GM19099 (cell line): Measurements from ENCODE around the gene SGSH.

Experiments used
- POLR2A ChIP-seq: IDR thresholded peaks from 3 replicates; pipeline ENCODE4 v1.6.1; 2011; ENCODE audit warnings: low read depth; ENCODE audit not compliant: insufficient read length; ENCODE audit errors: extremely low read depth

The SGSH gene

DNA sequence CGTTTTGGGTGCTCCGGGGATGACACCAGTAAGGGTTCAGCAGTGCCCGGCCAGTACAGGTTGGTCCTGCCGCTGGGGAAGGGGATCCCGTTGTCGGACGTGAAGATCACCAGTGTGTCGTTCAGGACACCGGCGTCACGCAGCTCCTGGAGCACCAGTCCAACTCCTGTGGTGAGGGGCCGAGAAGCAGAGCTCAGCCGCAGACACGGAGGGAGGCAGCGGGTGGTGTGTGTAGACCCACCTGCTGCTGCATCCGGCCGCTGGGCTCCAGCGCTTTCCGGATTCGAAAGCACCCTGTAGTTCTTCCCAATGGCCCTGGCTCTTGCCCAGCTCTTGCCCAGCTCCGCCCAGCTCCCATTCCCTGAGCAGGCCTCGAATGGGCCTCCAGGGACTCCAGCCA, 8.0 kb downstream of the SGSH start:
- no peak for TF ChIP-seq POLR2A

DNA sequence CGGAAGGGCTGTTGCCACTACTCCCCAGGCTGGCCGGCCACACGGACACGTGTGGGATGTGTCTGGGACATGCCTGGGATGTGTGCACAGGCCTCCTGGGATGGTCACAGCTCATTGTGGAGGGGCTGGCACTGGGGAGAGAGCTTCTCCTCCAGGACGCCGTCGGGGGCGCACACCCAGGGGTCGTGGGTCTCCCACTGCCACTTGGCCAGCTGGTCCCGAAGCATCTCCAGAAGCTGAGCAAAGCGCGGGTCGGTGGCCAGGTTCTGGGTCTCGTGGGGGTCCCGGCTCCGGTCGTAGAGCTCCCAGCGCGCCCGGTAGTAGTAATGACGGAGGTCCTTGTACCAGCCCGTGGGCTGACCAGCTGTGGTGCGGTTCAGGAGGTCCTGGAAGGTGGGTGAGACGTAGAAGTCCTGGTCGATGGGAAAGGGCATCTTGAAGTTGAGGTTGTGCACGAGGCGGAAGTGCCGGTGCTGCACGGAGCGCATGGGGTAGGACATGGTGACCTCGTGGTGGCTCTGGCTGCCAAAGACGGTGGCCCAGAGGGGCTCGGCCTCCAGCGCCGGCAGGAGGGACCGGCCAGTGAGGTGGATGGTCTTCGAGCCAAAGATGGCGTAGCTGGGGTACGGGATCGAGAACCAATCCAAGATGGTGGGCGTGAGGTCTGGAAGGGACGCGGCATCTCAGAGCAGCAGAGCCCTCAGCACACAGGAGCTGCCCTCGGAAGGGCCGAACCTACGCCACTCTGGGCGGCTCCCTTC, 9.6 kb downstream of the SGSH start:
- TF ChIP-seq POLR2A, result no peak

DNA sequence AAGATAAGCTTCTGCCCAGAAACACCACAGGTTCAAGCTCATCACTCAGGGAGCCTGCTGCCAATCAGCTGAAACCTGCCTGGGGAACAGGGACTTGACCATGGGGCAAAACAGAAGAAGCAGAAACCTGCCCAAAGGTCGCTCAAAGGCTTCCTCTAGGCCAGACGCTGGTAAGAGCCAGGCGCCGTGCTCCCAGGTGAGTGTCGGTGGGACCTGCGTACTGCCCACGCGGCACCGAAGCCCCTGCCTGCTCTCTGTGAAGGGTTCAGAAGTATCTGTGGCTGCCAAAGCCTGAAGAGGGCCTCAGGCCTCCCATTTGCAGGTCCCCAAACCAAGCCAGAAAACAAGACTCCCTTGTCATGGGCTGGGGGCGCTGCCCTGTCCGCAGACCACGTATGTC, 10.4 kb downstream of the SGSH start:
- TF ChIP-seq POLR2A, result no peak

DNA sequence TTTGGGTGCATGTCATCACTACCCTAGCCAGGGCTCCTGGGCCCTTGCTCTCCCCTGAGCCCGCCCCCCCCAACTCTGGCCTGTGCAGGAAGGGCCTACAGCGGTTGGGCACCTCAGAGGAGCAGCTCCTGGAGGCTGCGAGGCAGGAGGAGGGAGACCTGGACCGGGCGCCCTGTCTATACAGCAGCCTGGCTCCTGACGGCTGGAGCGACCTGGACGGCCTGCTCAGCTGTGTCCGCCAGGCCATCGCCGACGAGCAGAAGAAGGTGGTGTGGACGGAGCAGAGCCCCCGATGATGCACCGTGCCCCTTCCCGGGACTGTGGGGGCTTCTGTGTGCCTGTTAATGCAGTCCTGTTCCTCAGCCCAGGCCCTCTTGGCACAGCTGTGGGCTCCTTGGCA, 12.1 kb downstream of the SGSH start:
- no peak for TF ChIP-seq POLR2A

DNA sequence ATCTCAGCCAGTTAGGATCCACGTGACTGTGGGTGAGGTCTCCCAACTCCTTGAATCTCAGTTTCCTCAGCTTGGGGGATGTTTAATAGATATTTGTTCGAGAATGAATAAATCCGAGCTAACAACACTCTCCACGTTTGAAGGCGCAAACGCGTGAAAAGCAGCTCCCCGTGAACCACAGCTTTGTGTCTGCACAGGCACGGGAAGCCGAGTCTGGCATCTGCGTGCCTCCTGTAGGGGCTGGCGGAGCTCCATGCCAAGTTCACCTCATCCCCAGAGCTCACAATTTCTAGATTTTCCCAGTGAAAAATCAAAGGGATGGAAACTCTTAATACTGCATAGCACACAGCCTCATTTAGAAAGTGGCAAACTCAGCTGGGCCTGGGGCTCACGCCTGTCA, 14.3 kb downstream of the SGSH start:
- no peak for TF ChIP-seq POLR2A

DNA sequence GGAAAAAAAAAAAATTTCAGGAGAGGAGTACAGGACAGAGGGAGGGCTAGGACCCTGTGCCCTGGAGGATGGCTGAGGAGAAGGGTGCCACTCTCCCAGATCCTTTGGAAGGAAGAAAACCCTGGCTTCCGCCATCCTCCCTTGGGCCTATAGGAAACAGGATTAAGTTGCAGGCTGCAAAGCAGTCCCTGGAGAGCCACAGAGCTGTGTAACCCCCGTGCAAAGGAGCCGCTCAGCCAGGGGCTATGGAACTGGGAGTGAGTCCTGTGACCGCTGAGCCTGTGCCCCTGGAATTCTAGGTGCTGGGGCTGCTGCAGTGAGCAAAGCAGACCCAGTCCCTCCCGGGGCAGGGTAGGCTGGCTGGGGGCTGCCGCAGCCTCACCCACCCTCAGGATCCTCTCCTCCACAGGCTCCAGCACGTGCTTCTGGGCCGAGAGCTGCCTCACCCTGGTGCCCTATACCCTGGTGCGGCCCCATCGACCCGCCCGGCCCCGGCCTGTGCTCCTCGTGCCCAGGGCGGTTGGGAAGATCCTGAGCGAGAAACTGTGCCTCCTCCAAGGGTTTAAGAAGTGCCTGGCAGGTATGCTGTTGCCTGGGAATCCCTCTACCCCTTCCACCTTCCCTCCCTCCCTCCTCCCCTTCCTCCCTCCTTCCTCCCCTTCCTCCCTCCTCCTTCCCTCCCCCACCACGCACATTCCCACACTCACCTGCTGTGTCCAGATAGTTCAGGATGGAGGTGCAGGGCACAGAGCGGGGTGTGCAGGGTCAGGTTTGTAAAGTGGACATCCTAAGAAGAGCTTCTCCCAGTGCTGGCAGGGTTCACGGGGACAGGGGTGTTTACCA, 15.3 kb downstream of the SGSH start:
- TF ChIP-seq POLR2A, result no peak

DNA sequence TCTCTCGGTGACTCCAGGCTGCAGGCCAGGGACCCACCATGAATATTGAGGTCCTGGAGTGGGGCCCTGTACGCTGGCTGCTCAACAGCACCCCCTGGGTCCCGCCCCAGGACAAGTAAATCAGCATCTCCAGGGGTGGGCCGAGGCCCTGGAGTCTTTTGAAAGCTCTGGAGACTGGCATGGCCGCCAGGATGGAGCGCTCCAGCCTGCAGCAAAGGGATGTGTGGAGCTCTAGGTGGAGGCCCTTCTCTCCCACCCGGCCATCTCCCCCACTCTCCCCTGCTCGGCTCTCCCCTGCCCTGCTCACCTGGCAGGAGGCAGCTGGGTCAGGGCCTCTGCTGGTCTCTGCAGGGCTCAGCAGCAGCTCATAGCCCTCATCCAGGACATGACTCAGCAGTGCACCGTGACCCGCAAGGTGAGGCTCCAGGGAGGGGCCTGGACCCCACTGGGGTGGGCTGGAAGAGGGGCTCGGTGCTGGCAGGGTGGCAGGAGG, 16.6 kb downstream of the SGSH start:
- no peak for TF ChIP-seq POLR2A

GRCh38 chr17:80202197-80202596, 17.9 kb downstream of the SGSH start:
- TF ChIP-seq POLR2A, result no peak

DNA sequence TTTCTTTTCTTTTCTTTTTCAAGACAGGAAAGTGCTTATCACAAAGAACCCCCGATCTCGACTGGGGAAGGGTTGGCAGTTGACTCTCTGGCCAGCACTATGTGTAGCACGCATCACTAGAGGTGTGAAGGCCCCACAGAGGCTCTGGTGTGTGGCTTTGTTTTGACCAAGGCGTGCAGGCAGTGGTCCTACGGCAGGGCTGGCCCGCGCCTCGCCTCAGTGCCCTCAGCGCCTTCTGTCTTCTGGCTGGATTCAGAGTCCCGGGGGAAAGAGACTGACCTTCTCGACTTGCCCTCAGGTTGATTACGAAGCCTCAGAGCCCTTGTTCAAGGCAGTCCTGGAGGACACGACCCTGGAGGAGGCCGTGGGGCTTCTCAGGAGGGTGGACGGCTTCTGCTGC, 18.7 kb downstream of the SGSH start:
- no peak for TF ChIP-seq POLR2A

GRCh38 chr17:80198144-80198661, 21.9 kb downstream of the SGSH start:
- no peak for TF ChIP-seq POLR2A

DNA sequence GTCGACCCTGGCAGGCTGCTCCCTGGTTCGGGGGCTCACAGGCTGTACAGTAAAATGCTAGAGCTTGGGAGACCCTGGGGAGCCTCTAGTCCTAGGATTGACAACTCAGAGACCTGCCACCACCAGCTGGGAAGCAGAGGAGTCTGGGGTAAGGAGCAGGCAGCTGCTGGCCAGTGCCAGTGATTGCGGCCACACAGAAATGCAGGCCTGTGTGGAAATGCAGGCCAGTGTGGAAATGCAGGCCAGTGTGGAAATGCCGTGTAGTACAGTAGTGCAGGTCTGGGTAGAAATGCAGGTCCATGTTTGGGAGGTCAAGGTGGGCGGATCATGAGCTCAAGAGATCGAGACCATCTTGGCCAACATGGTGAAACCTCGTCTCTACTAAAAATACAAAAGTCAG, 23.5 kb downstream of the SGSH start:
- TF ChIP-seq POLR2A, result no peak

DNA sequence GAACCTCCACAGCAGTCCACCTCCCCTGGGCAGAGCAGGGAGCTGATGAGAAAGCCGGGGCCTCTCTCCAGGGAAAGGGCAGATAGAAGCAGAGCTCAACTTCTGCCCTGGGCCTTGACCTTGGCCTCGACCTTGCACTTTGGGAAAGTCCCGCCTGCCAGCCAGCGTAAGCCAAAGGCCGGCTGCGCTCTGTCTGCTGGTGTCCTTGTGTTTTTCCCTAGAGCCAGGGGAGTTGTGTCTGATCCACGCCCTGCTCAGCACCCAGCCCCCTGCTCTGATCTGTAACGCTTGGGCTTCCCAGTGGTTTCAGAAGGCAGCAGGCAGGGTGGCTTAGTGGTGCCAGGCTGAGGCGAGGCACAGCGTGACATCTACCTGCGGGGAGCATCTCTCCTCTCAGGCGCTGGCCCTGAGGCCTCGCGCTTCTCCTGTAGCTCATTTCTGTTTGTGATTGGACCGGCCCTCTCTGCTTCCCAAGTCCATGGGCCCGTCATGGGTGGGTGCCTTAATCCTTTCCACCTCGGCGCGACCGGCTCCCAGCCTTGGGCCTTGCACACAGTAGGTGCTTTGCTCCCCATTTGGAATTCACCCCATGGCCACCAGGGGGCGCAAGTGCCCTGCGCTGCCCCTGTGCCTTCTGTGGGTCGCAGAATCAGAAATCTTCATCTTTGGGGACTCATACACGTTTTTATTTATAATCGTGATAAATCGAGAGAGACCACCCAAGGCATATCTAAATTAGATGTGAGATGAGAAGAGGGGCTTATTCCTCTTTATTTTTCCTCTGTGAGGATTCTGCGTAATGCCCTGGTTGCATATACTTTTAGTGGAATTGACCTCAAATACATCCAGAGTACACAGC, 24.2 kb downstream of the SGSH start:
- TF ChIP-seq POLR2A, result no peak

- TF ChIP-seq POLR2A, result no peak
Measured at GRCh38 chr17:80195141-80195540, 25.0 kb downstream of the SGSH start.

DNA sequence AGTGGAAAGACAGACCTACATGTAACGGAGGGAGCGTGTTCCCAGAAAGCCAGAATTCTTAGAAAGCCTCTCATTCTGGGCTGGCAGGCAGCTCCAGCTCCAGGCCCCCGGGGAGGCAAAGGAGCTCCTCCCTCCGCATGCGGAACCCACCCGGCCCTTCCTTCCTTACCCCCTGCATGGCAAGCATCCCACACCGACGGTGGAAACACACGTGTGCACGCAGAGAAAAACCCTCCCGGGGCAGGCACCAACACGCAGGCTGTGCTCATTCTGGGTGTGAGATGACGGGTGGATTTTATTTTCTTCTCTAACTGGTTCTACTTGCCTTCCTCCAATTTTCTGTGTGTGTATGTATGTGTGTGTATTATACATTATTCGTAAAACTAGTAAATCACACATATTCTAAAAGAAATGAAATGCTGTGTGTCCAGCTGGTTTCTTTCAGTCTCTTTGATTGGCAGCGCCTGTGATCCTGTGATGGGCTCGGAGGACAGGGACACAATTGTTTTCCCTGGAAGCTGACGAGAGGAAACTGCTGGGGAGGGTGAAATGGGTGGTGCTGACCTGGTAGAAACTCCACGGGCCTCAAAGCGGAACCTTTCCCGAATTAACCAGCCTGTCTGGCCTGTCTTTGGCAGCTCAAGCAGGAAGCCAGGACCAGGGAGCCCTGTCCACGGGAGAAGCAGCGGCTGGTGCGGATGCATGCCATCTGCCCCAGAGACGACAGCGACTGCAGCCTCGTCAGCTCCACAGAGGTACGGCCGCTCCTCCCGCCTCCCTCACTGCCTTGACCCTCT, 28.1 kb downstream of the SGSH start:
- no peak for TF ChIP-seq POLR2A
